RKO (cell line): ENCODE data around the gene MAPK8IP1.
"Not testable (repeated sequence)": the region's sequence is repeated elsewhere in the genome, so short reads cannot be mapped to it uniquely, and the experiment has no call there.

Source experiments
- DNase-seq: peaks from one replicate; pipeline ENCODE4 v3.0.0-alpha.2; 2016; ENCODE audit warnings: low spot score

The MAPK8IP1 gene

GRCh38 chr11:45885274-45885920 is at the start of gene MAPK8IP1:
TSS of gene MAPK8IP1 (plus strand) at chr11:45885651. CDS start at chr11:45885821, 170 bp downstream.
- peak; percentile 78 for DNase-seq

DNA sequence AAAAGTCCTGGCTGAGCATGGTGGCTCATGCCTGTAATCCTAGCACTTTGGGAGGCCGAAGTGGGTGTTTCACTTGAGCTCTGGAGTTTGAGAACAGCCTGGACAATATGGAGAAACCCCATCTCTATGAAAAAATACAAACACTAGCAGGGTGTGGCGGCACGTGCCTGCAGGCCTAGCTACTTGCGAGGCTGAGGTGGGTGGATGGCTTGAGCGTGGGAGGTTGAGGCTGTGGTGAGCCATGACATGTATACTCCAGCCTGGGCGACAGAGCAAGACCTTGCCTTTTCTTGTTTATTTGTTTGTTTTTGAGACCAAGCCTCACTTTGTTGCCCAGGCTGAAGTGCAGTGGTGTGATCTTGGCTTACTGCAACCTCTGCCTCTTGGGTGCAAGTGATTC is 46.2 kb upstream of the MAPK8IP1 start:
- no peak for DNase-seq

- not testable (repeated sequence) for DNase-seq
Measured at GRCh38 chr11:45840251-45840650, 45.2 kb upstream of the MAPK8IP1 start.

GRCh38 chr11:45843158-45843924 is 42.1 kb upstream of the MAPK8IP1 start:
- peak; percentile 90 for DNase-seq

DNA sequence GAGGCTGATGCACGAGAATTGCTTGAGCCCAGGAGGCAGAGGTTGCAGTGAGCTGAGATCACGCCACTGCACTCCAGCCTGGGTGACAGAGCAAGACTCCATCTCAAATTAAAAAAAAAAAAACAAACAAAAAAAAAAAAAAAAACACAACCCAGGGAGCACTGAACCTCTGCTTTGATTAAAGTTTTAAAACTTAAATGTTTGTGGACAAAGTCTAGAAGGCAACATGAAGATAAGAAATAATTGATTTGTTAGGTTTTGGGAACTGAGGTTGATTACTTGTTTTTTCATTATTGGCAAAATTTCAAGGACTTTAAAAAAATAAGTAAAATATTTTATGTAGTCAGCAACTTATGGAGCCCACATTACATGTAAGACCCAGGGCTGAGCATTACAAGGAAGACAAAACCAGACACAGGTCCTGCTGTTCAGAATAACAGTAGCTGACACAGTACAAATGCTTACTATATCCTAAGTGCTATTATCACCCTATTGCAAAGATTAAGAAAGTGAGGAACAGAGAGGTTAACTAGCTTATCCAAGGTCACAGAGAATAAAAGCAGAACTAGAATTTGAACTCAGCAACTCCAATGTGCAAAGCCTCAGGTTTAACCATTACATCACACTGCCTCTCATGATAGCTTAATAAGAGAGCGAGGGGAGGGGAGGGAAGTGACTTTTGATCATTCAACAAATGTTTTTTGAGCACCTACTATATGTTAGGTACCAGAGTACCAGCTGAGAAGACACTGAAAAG is 40.5 kb upstream of the MAPK8IP1 start:
- DNase-seq: no peak

DNA sequence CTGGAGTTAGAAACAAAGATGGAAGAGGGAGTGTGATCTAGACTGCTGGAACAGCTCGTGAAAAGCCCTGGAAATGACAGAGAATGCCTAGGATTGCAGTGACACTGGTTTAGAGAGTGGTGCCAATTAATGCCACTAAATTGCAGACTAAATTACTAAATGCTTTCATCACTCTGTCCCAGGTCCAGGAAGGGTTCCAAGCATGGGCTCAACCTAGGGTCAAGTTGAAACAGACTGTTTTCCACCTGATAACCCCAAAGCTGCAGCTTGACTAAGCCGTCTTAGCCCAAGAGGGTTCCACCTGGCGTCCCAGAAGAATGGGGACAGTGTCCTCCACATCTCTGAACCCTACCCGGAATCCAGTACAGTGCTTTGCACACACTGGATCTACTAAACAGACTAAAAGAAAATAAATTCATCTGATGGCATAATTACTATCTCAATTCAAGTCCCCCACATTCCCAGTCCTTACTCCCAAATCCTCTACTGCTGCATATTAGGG is 39.2 kb upstream of the MAPK8IP1 start:
- DNase-seq: no peak

DNA sequence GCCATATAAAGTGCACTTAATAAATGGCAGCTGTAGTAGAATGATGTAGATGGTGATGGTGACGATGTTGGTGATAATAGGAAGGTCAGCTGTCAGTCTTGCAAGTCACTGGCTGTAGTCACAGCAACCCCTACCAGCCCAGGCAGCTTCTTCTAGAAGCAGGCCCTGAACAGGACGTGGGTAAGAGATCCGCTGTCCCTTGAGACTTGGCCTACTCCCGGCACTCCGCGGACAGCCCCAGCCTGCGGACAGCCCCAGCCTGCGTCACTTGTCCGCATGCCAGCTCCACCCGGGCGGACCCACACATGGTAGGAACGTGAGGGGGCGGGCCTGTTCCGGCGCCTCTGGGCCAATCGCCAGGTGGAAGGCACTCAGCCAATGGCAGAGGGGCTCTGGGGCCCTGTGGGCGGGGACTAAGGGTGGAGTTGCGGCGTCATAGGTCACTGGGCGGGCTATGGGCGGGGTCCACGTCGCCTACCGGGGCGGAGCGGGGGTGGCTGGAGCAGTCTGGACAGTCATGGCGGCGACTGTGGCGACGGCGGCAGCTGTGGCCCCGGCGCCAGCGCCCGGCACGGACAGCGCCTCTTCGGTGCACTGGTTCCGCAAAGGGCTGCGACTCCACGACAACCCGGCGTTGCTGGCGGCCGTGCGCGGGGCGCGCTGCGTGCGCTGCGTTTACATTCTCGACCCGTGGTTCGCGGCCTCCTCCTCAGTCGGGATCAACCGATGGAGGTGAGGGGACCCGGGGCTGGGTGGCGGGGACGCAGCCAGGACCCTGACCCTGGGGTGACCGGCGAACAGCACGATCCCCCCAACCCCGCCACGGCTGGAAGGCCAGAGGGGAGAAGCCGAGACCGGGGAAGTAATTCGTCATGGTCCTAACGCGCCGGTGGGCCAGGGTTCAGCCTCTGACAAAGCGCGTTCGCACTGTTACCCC is 38.2 kb upstream of the MAPK8IP1 start, which contains the start of gene CRY2:
Gene CRY2, plus strand, starts transcription at position 502 of the 937 bp plus-strand sequence. Its CDS starts 16 bp downstream, at position 518.
- peak; percentile 96 for DNase-seq

- DNase-seq: peak; percentile 68
Measured at GRCh38 chr11:45847911-45848316, 37.5 kb upstream of the MAPK8IP1 start.

GRCh38 chr11:45848654-45849081 is 36.8 kb upstream of the MAPK8IP1 start:
- no peak for DNase-seq

- peak; percentile 16 for DNase-seq
Measured at GRCh38 chr11:45850446-45850845, 35.0 kb upstream of the MAPK8IP1 start.

DNA sequence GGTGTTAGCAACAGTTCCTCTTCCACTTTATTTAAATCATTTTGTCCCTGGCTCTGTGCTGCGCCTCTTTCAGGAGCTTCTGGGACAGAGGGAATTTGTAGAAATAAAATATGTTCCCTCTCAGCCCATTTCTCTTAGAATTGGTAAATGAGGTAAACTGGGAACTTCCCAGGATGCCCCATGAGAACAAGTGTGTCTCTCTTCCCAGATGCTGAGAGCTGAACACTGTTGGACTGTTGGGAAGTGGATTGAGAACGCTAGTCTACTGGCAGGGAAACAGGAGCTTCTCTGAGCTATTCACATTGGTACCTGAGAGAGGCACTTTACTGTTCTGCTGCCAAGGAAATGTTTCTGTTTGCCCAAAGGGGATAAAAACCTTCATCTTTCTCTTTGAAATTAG is 34.2 kb upstream of the MAPK8IP1 start:
- no peak for DNase-seq

- no peak for DNase-seq
Measured at GRCh38 chr11:45852018-45852711, 33.3 kb upstream of the MAPK8IP1 start.

GRCh38 chr11:45852712-45853101 is 32.7 kb upstream of the MAPK8IP1 start:
- no peak for DNase-seq

DNA sequence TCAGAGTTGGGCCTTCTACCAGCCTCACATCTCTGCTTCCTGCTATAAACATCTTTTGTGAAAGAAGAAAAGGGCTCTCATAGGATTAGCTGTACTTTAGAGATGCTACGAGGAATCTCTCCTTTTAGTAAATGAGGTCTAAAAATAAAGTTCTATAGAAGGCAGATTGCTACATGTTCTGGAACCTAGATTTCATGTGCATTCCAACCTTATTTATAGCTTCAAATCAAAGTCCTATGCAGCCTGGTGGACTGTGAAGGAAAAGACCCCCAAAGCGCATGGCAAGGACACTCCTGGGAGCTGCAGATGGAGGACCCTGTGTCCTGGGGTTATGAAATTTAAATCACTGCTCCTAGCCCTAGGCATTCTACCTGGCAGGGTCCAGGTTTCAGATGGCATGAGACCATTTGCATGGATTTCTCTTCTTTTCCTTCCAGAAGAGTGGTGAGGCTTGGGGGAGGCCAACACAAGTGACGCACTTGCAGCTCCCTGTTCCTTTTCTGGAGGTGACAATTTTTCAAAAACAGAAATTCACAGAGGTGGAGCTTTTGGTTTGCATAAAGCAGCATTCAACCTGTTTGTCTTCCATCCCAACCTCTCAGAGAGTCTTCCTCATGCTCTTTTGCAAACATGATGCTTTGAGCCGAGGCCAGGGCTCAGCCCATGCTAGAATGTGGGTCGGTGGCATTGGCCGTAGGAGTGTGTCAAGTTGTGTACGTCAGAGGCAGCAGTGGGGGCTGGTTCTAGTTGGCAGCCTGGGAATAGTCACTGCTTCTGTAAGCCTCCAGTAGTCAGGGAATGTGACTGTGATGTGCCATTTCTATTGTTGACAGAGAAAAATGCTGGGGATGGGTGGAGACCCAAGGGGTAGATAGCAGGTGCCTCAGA is 31.9 kb upstream of the MAPK8IP1 start:
- no peak for DNase-seq

DNA sequence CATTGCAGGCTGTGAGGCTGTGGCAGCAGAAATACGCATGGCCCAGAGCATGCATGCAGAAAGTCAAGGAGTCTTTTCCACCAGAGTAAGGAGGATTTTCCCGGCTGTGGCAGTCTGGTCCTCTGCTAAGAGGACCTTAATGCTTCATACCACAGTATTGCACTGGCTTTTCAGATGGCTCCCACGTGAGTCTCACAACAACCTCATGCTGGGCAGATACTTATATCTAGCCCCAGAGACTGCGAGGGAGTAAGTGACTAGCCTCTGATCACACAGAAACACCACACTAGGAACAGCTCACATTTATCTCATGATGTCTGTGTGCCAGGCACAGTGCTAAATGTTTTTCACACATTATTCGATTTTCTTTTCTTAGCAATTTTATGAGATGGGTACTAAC is 30.1 kb upstream of the MAPK8IP1 start:
- DNase-seq: no peak

DNA sequence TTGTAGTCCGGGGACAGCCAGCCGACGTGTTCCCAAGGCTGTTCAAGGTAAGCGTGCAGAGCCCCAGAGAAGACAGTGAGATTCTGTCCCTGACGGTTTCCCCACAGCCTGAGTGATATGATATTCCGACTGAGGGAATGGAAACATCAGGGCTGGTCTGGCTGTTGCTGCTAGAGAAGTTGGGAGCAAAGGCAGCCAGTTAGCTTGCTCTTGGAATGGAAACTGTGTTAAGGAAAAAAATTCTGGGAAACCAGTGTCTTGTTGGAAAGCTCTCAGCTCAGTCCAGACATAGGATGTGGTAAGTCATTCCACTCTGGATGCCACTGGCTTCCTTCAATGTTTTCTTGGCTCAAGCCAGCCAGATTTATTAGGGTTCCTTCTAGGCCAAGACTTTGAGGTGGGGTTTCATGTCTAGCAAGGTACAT is 29.4 kb upstream of the MAPK8IP1 start:
- DNase-seq: no peak

DNA sequence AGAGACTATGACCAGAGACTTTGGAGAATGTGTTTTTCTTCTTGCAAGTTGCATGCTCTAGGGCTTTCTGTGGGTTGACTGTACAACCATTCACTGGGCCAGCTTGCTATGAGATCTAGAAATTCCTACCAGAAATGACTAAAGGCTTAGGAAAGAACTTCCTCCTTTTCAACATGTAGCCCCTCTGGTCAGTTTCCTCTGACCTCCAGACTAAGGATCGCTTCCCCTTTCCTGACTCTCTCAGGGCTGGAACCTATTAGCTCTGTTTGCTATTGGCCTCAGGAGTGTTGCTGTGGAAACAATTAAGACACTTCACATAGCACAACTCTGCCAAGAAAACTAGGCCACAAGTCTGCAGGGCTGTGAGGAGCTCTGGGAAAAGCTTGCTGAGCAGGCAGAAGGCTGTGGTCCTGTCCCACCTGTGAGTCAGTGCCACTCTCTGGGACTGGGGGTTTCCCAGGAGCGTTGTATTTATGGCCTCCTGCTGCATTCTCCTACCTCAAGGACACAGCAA is 27.4 kb upstream of the MAPK8IP1 start:
- no peak for DNase-seq

DNA sequence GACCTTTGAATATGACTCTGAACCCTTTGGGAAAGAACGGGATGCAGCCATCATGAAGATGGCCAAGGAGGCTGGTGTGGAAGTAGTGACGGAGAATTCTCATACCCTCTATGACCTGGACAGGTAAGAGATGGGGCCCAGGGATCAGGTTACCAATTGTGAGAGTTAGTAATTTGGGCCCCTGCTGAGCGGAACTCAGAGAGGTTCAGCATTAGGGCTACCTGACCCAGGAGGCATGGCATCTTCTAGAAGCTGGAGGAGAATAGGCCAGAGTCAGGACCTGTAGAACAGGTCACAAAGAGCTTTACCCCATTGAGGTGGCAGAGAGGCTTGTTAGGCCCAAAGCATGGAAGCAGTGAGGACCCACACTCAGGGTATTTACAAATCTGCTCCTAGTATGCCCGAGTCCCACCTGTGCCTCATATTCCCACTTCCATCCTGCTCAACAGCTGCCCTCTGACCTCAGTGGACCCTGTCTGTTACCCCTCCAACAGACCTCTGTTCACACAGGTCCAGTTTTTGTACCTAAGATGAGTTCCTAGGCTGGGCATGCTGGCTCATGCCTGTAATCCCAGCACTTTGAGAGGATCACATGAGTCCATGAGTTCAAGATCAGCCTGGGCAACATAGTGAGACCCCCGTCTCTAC is 26.6 kb upstream of the MAPK8IP1 start:
- DNase-seq: no peak

- no peak for DNase-seq
Measured at GRCh38 chr11:45859661-45860140, 25.8 kb upstream of the MAPK8IP1 start.
